Measurements from ENCODE around the gene VASP. TPM values are rescaled to one million over a fixed set of nuclear protein-coding genes. Genes with fewer than 3 reads are reported as not detected.

Gene VASP
- total and polyA plus RNA-seq, 8 donors = 12.5 to 49.3 (median 29.3) TPM

DNA sequence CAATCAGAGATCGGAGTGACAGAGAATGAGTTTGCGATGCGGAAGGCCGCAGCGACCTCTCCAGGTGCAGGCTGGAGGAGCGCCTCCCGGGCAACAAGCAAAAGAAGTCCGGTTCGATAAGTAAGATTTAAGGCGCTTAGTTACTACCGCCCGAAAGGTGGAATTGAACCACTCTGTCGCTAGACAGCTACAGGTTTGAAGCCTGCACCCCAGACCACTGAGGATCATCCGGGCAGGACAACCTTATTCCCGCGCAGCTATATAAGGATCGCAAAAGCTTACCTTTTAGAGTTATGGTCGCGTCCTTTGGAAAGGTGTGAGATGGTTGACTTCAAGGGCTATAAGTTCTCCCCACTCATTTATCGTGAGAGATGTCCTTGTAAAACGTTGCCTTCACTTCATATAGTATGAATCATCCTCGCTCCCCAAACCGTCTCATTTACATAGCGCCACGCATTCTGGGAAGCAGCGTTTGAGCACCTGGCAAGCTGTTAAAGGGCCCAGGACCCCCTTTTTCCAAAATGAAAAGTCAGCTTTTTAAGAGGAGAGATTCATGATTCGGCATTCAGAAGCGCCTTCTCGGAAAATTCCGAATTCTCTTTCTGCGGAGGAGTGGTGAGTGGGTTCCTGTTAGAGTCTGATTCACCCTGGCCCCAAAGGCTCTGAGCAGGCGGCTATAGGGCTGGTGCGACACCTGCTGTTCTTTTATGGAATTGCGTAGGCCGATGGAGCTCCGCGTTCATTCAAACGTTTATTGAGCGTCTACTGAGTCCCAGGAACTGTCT, 28.6 kb upstream of the VASP start:
- intact Hi-C loops (cut with DNase I) = loop anchor here in 1 of 3 donors (2.0 kb wide), 1 partner anchor 40 kb away; no protein-coding TSS in a partner anchor

DNA sequence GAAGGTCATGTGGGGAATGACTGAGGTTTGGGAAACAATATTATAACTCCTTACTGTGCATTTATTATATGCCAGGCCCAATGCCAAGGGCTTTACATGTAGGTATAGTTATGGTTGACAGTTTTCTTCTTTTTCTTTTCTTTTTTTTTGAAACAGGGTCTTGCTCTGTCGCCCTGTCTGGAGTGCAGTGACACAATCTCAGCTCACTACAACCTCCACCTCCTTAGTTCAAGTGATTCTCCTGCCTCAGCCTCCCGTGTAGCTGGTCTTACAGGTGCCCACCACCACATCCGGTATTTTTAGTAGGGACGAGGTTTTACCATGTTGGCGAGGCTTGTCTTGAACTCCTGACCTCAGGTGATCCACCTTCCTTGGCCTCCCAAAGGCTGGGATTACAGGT, 24.2 kb upstream of the VASP start:
- H3K27ac ChIP-seq = no peak overlapping the region
- intact Hi-C loops (cut with DNase I) = loop anchor here in 1 of 3 donors (5.0 kb wide), 1 partner anchor 46 kb away; no protein-coding TSS in a partner anchor
- WGBS, 2 donors = 75 to 86% methylated on average over 5 of the region's 5 CpGs

More for the DNA sequence above, 28.6 kb upstream of the VASP start:
- ATAC-seq (peak; percentile 95 to 96 (median 95)), DNase-seq (peak; percentile 81 to 91 (median 88)), FAIRE-seq (peak; percentile 75)
- WGBS, 2 donors = 0% methylated on average over 39 of the region's 39 CpGs
- peak overlapping the region in 3 of 4 donors; percentile 2 to 42 (median 41) for H3K4me3 ChIP-seq
- H3K27me3 ChIP-seq = no peaks in the 10 kb centered on the region
- TF ChIP-seq, protein P1, sequence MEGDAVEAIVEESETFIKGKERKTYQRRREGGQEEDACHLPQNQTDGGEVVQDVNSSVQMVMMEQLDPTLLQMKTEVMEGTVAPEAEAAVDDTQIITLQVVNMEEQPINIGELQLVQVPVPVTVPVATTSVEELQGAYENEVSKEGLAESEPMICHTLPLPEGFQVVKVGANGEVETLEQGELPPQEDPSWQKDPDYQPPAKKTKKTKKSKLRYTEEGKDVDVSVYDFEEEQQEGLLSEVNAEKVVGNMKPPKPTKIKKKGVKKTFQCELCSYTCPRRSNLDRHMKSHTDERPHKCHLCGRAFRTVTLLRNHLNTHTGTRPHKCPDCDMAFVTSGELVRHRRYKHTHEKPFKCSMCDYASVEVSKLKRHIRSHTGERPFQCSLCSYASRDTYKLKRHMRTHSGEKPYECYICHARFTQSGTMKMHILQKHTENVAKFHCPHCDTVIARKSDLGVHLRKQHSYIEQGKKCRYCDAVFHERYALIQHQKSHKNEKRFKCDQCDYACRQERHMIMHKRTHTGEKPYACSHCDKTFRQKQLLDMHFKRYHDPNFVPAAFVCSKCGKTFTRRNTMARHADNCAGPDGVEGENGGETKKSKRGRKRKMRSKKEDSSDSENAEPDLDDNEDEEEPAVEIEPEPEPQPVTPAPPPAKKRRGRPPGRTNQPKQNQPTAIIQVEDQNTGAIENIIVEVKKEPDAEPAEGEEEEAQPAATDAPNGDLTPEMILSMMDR (IDR thresholded peaks at IDR 0.05) = peak; percentile 89 to 96 (median 94)
- peak overlapping the region; percentile 94 to 97 (median 96) for H3K27ac ChIP-seq
- H3K36me3 ChIP-seq = no peaks in the 10 kb centered on the region
- H3K9me3 ChIP-seq = no peaks in the 10 kb centered on the region
- H3K4me1 ChIP-seq = peaks cover 0 to 4% (median 0%) of the 10 kb centered on the region in 3 donors

DNA sequence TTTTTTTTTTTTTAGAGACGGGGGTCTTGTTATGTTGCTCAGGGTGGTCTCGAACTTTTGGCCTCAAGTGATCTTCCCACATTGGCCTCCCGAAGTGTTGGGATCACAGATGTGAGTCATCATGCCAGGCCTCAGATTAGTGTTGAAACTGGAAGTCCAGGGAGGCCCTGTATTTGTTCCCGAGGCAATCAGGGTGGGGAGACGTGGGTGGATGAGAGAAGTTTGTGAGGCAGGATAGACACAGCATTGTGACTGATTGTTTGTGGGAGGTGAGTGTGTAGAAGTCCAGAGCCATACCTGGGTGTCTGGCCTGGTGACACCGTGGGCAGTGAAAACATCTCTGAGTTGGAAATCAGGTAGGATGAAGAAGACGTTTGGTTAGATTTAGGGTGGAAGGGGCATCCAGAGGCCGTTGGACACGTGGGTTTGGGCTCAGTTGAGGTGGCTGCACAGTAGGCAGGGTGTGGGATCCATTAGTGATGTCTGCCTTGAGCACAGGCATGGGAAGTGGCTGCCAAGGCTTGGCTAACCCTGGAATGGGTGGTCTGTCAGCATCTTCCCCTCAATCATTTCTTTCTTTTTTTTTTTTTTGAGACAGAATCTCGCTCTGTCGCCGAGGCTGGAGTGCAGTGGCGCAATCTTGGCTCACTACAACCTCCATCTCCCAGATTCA, 22.9 kb upstream of the VASP start:
- Histone ChIP-seq H3K4me1 (no peaks in the 10 kb centered on the region), H3K27me3 (no peaks in the 10 kb centered on the region), H3K27ac (no peak overlapping the region), H3K4me3 (no peak overlapping the region), H3K9me3 (no peaks in the 10 kb centered on the region), H3K36me3 (no peaks in the 10 kb centered on the region)
- 58 to 65% methylated on average over 13 of the region's 13 CpGs for WGBS, 2 donors
- TF ChIP-seq, protein P1 (IDR thresholded peaks at IDR 0.05) = no peak
- no peak for FAIRE-seq
- intact Hi-C loops (cut with DNase I) = loop anchor here in 1 of 3 donors (5.0 kb wide), 1 partner anchor 47 kb away; no protein-coding TSS in a partner anchor
- DNase-seq = no peak
- no peak for ATAC-seq

More for the DNA sequence above, 24.2 kb upstream of the VASP start:
- no peaks in the 10 kb centered on the region for H3K36me3 ChIP-seq
- DNase-seq (no peak), FAIRE-seq (no peak), ATAC-seq (no peak)
- H3K4me1 ChIP-seq = peaks cover 0 to 2% (median 0%) of the 10 kb centered on the region in 3 donors
- no peaks in the 10 kb centered on the region for H3K27me3 ChIP-seq
- TF ChIP-seq, protein P1 (IDR thresholded peaks at IDR 0.05) = no peak
- no peak overlapping the region for H3K4me3 ChIP-seq
- H3K9me3 ChIP-seq = no peaks in the 10 kb centered on the region

DNA sequence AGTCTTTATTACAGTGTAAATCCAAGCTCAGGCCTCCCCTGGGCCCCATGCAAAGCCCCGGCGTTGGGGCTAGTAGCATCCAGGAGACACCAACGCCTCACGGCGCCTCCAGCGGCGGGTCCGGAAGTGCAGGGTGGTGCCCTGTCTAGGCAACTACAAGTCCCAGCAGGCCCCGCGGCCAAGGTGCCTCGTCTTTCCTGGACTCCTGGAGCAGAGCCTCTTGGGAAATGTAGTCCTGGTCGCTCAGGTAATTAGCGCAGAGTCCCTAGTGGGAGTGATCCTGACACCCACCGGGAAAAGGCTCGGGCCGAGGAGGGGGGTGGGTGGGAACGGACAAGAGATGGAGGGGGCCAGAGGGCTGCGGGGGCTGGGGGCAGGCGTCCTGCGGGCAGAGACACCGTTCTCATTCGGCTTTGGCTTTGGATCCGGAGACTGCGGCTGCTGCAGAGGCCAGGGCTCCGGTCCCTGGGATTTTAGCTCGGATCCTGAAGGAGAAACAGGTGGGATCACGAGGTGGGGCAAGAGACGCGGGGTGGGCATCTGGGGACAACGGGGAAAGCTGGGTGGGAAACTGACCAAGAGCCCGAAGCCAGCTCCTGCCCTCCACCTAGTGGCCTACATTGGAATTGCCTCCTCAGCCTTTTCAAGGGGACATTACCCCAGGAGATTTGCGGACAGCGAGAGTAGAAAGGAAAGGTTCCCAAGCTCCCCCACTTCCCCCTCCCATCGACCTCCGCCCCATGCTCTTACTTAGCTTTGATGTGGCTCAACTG, 21.8 kb upstream of the VASP start:
- WGBS, 2 donors = 0% methylated on average over 35 of the region's 35 CpGs
- peak; percentile 95 to 100 (median 98) for DNase-seq
- no peak for FAIRE-seq

More for the DNA sequence above, 21.8 kb upstream of the VASP start:
- intact Hi-C loops (cut with DNase I) = no loop called here
- peak overlapping the region; percentile 38 to 73 (median 62) for H3K4me3 ChIP-seq
- H3K9me3 ChIP-seq = no peaks in the 10 kb centered on the region
- TF ChIP-seq, protein P1 (IDR thresholded peaks at IDR 0.05) = peak; percentile 60 to 77 (median 68)
- no peaks in the 10 kb centered on the region for H3K27me3 ChIP-seq
- peak overlapping the region; percentile 5 to 81 (median 62) for H3K27ac ChIP-seq
- ATAC-seq = peak; percentile 99
- H3K4me1 ChIP-seq = no peaks in the 10 kb centered on the region
- no peaks in the 10 kb centered on the region for H3K36me3 ChIP-seq

All from pancreas (tissue), 10 donors.